Keratinocyte (primary cell): Measurements from ENCODE around the gene PRKRA.
A peak's percentile ranks its signal among the peaks of the same experiment; 100 is the strongest.

Experiments used
- CTCF ChIP-seq, 3 experiments: IDR thresholded peaks in 1 of 3; conservative IDR thresholded peaks in 1 of 3; optimal IDR thresholded peaks in 1 of 3; 2 replicates in 2 of 3; 3 replicates in 1 of 3; pipeline versions ENCODE3 to v1.5.1; 2011; ENCODE audit warnings: low read length in 3 of 3, mild to moderate bottlenecking in 3 of 3, moderate library complexity in 2 of 3, control low read depth in 1 of 3, inconsistent platforms in 1 of 3; ENCODE audit not compliant: insufficient read depth in 2 of 3; ENCODE audit errors: extremely low read depth in 1 of 3
- EZH2 ChIP-seq: IDR thresholded peaks from one replicate; pipeline ENCODE4 v1.6.1; 2012; ENCODE audit warnings: inconsistent platforms, mild to moderate bottlenecking, low read length, moderate library complexity

DNA sequence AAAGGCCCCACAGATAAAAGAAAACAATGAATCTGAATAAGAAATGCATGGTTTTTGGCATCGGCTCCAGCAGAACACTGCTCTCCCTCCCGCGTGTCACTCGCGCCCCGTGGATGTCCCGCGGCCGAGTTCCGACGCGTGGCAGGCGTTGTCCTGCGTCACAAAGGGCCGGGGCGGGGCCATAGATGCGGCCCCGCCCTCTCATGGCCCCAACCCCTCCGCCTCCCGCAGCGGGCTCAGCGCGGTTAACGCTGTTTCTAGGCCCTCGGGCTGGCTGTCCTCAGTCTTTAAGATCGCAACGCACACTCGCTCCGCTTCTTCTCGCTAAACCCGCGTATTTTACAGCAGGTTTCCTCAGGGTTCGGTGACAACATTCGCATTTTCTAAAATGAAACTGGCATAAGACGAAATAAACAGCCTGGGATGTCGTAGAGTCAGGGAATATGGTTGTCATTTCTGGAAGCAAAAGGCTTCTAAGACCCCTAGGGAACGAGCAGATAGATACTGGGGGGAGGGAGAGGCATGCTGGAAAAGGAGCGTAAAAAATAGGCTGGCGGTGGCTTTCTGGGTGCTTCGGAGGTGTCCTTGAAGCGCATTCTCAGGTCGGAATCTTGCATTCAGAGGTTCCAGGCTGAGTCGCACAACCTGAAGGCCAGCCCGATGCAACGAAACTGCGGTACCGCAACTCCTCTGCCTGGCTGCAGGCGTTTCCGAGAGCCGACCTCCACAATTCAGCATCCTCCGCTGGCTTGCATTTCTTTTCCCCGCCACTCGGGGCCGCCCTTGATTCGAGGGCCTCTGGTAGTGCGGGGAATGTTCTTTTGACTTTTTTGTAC, 27.7 kb upstream of the PRKRA start, which contains the start of gene FKBP7:
- TF ChIP-seq EZH2 (no peak), CTCF (optimal IDR thresholded peaks at IDR 0.05 in 1 of 3, IDR thresholded peaks at IDR 0.05 in 1 of 3, conservative IDR thresholded peaks at IDR 0.05 in 1 of 3; ENCODE audit: extremely low read depth in 1 of 3, insufficient read depth in 2 of 3, low read length in 3 of 3) (peak; percentile 77 to 83 (median 82))
